Neural crest cell (in vitro differentiated cells): ENCODE measurements around the gene SUCLG2. TPM values are rescaled to one million over a fixed set of nuclear protein-coding genes. Genes with fewer than 3 reads are reported as not detected.

ENCODE experiments used
- DNase-seq: peaks from one replicate; pipeline ENCODE4 v3.0.0; 2021; ENCODE audit warnings: low read depth, mixed read lengths, low spot score
- H3K27ac Mint-ChIP-seq: one replicate; pipeline ENCODE4 v1.8.0; 2021; ENCODE audit warnings: mild to moderate bottlenecking, mixed read lengths; ENCODE audit not compliant: unreplicated experiment
- H3K27me3 Mint-ChIP-seq: 2 replicates; pipeline ENCODE4 v1.8.0; 2021; ENCODE audit warnings: low read depth, mild to moderate bottlenecking, mixed read lengths
- H3K36me3 Mint-ChIP-seq: 2 replicates; pipeline ENCODE4 v1.8.0; 2021; ENCODE audit warnings: low read depth, mild to moderate bottlenecking, mixed read lengths
- H3K4me1 Mint-ChIP-seq: 2 replicates; pipeline ENCODE4 v1.8.0; 2021; ENCODE audit warnings: mixed read lengths
- H3K4me3 Mint-ChIP-seq: one replicate; pipeline ENCODE4 v1.8.0; 2021; ENCODE audit warnings: mild to moderate bottlenecking, mixed read lengths
- H3K9me3 Mint-ChIP-seq: 2 replicates; pipeline ENCODE4 v1.8.0; 2021; ENCODE audit warnings: mixed read lengths
- CTCF ChIP-seq: fragments of 200-600 bp; sonication (generic); conservative IDR thresholded peaks from 2 replicates; pipeline ENCODE4 v1.5.0; 2021; ENCODE audit warnings: antibody characterized with exemption, mild to moderate bottlenecking
- total RNA-seq: library from RNA; stranded (reverse); gene quantifications from 2 replicates; pipeline ENCODE4 v1.2.1, GENCODE V29; 2021

The SUCLG2 gene
- total RNA-seq, 1 donor from 2014 or later, result 36.4 TPM

GRCh38 chr3:67650084-67650483, 4.3 kb downstream of the SUCLG2 start:
- Mint-ChIP-seq H3K27ac (peak overlapping the region; percentile 13), H3K4me3 (no peak overlapping the region), H3K9me3 (no peaks in the 10 kb centered on the region), H3K36me3 (peaks cover 13% of the 10 kb centered on the region), H3K4me1 (peaks cover 48% of the 10 kb centered on the region), H3K27me3 (no peaks in the 10 kb centered on the region)
- no peak for TF ChIP-seq CTCF
- no peak for DNase-seq

GRCh38 chr3:67649681-67650080, 4.7 kb downstream of the SUCLG2 start:
- H3K4me1 Mint-ChIP-seq, result peaks cover 44% of the 10 kb centered on the region
- H3K4me3 Mint-ChIP-seq, result no peak overlapping the region
- TF ChIP-seq CTCF, result no peak
- H3K36me3 Mint-ChIP-seq, result peaks cover 11% of the 10 kb centered on the region
- DNase-seq, result no peak
- H3K27me3 Mint-ChIP-seq, result no peaks in the 10 kb centered on the region
- H3K27ac Mint-ChIP-seq, result no peak overlapping the region
- no peaks in the 10 kb centered on the region for H3K9me3 Mint-ChIP-seq

- H3K27ac Mint-ChIP-seq, result no peak overlapping the region
- H3K4me1 Mint-ChIP-seq, result peaks cover 47% of the 10 kb centered on the region
- DNase-seq, result no peak
- no peaks in the 10 kb centered on the region for H3K27me3 Mint-ChIP-seq
- H3K36me3 Mint-ChIP-seq, result peaks cover 14% of the 10 kb centered on the region
- TF ChIP-seq CTCF, result no peak
- no peaks in the 10 kb centered on the region for H3K9me3 Mint-ChIP-seq
- no peak overlapping the region for H3K4me3 Mint-ChIP-seq
Observed at GRCh38 chr3:67648701-67649100, 5.7 kb downstream of the SUCLG2 start.

GRCh38 chr3:67648229-67648628, 6.2 kb downstream of the SUCLG2 start:
- TF ChIP-seq CTCF, result no peak
- Mint-ChIP-seq H3K27me3 (no peaks in the 10 kb centered on the region), H3K4me1 (peaks cover 42% of the 10 kb centered on the region), H3K9me3 (no peaks in the 10 kb centered on the region), H3K36me3 (peaks cover 16% of the 10 kb centered on the region), H3K27ac (no peak overlapping the region), H3K4me3 (no peak overlapping the region)
- DNase-seq, result no peak

- Mint-ChIP-seq H3K9me3 (no peaks in the 10 kb centered on the region), H3K27me3 (no peaks in the 10 kb centered on the region), H3K36me3 (peaks cover 16% of the 10 kb centered on the region), H3K4me3 (no peak overlapping the region), H3K4me1 (peaks cover 35% of the 10 kb centered on the region), H3K27ac (no peak overlapping the region)
- no peak for DNase-seq
- no peak for TF ChIP-seq CTCF
Observed at GRCh38 chr3:67647390-67647878, 7.0 kb downstream of the SUCLG2 start.
